NOMO-1 treated with DMSO at 0.1 percent for 48 hours (cell line): ENCODE results near the gene ALX3.

Experiments used
- DNase-seq: peaks from one replicate; lab custom pipeline; 2025; ENCODE audit not compliant: unreplicated experiment; lab: John Stamatoyannopoulos, UW

ALX3 gene

DNA sequence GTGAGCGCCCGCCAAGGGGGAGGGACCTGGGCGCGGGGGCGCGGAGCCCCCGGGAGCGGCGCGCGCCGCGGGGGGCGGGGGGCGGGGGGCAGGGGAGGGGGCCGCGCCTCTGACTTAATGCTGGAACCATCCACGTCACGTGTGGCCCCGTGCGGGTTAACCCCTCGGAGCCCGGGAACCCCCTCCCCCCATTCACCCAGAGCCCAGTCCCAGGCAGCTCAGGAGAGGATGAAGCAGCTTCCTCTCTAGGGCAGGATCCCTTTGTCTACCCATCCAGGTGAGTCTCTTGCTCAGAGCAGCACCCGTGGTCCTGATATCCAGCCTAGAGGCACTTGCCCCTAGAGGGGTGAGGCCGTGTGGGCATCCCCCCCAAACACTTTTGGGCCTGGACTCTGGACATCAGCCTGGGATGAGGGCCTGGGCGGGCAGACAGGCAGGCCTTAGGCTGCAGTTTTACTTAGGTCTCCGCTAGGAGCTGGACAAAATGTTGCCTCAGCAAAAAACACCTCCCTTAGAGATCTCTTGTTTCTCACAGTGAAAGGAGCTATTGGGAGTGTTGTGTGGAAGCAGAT, at the start of gene ALX3:
Gene ALX3, minus strand, starts transcription at position 2 of the 572 bp plus-strand sequence. CDS start 60 bp downstream, outside the sequence.
- DNase-seq, result no peak

DNA sequence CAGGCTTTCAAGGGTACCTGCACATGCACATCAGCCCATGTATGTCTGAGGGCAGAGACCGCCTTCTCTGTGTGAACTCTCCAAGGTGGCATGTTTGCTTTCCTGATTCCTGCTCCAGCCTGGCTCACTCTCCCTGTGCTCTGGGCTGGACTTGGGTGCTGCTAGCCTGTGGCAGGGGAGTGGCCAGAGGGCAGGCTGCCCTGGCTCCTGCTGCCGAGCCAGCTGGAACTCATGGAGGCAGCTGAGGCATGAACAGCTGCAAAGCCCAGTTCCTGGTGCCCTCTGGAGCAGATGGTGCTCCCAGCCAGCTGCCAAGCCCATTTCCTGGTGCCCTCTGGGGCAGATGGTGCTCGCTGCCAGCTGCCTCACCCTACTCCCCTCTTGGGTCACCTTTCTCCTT, 49.4 kb upstream of the ALX3 start:
- DNase-seq, result no peak

DNA sequence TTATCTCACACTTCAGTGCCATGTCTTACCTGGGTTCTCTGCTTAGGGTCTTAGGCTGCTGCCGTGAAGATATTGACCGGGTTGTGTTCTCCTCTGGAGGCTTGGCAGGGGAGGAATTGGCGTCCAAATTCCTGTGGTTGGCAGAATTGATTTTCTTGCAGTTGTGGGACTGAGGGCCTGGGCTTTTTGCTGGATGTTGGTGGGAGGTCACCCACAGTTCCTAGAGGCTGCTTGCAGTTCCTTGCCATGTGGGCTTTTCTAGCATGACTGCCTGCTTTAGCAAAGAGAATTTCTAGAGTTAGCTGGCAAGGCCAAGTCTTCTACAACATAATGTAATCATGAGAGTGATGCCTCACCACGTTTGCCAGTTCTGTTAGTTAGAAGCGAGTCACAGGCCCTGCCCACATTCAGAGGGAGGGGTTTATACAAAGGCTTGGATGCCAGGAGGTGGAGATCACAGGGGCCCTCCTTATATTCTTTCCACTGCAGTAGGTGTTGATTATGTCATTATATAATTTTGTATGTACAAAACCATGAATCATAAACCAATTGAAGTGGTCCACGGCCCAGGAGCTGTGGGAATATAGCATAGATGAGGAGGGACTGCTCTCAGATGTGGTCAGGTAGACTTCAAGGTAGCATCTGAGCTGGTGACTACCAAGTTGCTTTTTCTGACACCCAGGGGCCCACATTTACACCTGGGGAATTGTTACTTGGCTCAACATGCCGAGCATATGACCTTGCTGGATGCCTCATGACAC, 48.3 kb upstream of the ALX3 start:
- DNase-seq, result no peak

DNA sequence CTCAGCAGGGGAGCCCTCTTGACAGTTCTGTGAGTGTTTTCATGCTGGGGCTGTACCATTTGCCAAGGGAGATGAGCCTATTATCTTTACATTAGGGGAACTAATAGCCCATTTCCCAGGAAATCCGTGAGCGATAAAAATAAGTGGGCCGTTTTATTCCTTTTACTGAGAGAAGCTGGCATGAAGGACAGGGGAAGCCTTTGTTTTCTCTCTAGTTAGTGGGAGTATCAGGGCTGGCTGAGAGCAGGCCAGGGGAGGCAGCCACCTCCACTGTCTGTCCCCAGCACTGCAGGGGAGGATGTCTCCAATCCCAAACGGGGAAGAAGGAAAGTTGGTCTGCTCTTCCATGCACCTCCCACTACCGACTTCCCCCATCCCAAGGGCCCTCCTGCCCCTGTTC, 44.3 kb upstream of the ALX3 start:
- DNase-seq, result no peak

DNA sequence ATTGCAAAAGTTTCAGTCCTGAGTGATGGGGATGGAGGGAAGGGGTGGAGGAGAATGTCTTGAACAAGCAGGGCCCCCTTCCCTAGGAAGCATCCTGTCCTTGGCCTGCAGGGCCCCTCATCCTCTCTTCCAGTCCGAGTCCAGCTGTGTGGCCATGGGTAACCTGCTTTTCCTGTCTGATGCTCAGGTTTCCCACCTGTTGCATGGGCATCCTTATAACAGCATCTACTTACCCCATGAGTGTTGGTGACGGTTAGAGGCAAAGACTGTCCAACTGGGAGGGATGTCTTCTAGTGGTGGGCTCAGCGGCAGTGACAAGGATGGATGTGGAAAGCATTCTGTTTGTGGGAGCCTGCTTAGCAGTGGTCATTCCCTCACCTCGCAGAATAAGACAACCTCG, 43.7 kb upstream of the ALX3 start:
- DNase-seq, result no peak

DNA sequence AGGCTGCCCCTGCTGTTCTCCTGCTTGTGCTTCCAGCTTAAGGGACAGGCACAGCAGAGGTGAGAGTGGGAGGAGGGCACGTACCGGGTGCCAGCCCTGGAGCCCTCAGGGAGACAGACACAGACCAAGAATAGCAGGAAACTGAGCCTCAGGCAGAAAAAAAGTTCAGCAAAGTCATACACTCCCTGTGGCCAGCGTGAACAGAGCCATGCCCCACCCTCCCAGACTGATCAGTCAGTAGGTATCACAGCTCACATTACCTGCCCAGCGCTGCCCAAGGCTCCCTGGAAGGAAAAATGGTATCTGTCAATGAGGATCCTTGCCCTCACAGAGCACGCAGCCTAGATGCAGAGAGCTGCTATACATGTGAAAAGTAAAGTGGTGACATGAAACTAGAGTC, 43.1 kb upstream of the ALX3 start:
- DNase-seq, result no peak

DNA sequence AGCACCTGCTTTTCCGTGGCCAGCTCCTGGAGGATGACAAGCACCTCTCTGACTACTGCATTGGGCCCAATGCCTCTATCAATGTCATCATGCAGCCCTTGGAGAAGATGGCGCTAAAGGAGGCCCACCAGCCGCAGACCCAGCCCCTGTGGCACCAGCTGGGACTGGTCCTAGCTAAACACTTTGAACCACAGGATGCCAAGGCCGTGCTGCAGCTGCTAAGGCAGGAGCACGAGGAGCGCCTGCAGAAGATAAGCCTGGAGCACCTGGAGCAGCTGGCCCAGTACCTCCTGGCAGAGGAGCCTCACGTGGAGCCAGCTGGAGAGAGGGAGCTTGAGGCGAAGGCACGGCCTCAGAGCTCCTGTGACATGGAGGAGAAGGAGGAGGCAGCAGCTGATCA, 42.2 kb upstream of the ALX3 start:
- DNase-seq, result no peak

DNA sequence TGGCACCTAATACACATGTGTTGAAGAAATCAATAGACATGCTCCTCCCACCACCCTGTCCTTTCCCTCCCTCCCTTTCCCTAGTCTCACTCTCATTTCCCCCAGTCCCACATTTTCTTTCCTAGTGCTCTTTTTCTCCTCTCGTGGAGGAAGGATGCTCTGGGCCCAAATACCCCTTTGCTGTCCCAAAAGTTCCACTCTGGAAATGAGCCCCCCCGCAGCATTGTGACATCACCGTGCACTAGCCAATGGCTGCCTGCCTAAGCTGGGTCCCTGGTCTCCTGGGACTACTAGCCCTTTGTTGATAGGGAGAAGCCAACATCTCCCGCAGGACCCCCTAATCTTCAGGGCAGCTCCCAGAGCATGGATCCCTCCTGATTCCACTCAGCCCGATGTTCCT, 41.7 kb upstream of the ALX3 start, which contains the start of gene UBL4B:
Gene UBL4B, plus strand, starts transcription at position 301 of the 400 bp plus-strand sequence. Its CDS starts 92 bp downstream, at position 393.
- no peak for DNase-seq

DNA sequence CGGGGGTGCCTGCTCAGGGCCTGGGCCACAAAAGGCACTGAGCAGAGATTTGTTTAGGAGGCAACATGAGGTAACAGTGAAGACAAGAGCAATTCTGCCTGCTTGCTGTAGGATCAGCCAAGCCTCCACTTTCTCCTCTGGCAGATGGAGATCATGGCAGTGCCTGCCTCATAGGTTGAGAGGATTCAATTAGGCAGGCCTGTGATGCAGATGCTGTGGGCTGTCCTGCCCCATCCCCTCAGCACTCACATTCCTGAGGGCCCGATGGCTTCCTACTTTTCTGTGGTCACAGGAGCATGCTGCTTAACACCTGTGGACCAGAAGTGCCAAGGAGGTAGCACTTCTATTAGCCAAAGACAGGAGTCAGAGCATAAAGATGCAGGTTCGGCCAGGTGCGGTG, 40.6 kb upstream of the ALX3 start:
- DNase-seq, result no peak

DNA sequence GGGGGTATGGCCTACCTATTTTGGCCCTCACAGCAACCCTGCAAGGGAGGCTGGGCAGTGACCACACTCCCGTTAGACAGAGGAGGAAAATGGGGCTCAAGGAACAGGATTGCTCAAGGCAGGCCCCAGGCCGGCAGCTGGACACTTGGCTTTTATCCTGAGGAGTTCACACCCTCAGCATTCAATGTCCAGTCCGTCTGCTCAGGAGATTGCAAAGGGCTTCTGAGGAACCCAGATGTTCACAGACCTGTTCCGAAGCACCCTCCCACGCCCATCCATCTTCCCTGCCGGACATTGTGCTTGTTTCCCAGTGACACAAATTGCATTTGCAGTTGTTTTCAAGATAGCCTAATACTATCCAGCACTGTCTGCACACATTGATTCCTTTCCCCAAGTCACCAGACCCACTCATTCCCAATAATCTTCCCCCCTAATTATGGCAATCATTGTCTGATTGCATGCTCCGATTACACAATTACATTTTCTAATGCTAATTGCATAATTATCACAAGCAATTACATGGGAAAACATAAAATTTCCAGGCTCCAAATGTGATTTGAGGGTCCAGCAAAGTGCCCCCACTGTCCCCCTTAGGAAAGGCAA, 37.5 kb upstream of the ALX3 start:
- no peak for DNase-seq

DNA sequence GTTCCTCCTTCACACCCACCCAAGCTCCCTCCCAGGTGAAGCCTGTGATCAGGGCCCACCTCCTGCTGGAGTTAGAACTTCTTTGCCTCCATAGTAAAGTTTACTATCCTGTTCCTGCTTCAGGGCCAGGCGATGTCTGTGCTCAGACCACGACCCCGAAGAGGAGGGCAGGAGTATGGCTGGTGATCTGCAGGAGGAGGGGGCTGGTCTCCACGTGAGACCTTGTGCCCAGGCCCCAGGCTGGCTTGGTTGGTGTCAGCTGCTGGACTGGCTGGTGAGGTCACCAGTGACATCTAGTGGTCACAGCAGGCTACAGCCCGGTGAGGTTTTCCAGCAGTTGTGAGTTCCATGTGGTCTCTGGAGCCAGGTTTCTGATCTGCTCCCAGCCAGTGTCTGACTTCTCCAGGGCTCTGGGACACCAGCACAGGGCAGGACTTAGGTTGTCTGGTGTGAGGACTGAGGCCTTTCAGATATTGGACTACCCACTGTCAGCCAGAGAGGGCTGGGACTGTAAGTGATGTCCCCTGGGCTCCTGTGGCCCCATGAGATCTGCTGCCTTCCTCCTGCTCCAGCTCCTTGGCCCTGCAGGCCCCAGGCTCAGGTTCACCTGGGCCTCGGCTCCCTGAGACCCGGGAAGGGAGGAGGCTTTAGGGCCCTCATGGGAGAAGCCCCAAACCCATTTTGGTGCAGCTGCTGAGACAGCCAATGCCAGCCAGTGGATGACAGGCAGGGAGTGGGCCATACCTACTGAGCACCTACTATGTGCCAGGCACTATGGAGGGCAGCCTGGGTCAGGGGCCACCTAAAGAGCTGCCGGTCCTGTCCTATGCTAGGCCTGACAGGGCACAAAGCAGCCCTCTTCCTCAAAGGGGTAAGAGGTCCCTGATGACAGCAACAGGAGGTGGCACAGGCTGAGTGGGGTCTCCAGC, 35.8 kb upstream of the ALX3 start:
- DNase-seq, result peak; percentile 52

DNA sequence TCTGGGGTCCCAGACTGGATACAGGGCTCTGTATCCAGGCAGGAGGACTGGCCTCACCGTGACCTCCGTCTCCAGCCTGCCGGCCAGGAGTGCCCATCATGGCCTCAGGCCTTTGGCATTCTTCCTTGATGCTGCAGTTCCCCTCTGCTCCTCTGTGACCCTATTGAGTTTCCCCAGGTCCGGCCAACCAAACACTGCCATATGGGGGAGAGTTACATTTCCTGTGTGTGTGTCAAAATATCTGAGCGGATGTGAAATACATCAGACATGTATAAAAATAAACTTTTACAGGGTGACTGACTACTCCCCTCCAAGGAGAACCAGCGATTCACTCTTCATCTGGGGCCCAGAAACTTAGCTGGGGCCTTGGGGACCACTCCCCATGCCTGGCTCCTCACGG, 31.6 kb upstream of the ALX3 start:
- peak; percentile 50 for DNase-seq

DNA sequence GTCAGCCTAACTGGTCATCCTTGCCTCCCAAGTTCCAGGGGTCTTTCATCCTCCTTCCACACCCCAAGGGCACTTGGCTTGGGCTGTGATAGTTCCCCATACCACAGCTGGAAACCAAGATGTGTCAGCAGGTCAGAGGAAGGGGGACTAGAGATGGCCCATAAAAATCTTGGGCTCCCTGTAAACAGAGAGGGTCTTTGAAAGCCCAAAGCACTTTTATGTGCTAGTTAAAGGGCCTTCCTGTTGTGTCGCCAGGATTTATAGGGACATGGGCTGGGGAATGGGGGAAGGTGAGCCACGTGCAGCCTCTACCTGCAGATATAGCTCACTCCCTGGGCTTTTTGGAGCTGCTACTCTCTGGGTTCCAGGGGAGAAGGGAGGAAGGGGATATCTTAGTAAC, 29.9 kb upstream of the ALX3 start:
- DNase-seq, result no peak

DNA sequence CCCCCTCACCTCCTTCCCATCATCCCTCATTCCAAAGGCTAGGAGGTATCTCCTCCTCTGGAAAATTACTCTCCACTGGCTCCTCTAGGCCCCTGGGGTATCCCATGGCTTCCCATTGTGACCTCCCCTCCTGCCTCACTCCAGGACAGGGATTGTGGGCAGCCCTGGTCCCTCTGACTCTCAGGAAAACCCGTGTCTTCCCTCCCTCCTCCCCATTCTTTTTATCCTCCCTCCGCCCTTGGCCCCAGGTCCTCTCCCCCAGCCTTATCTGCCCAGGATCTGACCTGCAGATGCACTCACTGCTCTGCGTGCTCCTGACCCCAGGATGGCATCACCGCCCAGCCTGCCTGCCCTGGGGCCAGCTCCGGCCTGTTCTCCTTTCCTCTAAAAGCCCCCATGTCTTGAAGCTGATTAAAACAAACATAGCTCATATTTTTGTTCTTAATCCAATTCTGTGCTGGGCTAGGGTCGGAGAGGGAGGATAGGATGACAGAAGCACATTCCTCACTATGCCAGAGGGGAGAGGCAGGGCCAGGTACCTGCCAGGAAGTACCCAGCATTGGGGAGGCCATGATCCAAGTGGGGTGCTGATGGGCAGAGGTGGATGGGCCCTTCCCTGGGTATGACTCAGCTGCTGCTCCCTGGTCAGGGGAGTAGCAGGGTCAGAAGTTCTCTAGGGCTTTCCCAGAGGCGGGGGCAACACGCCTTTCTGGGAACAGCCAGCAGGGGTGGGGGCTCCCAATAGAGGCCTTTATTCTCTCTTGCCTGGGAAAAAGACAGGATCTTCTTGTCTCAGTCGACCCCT, 28.0 kb upstream of the ALX3 start:
- DNase-seq, result no peak

DNA sequence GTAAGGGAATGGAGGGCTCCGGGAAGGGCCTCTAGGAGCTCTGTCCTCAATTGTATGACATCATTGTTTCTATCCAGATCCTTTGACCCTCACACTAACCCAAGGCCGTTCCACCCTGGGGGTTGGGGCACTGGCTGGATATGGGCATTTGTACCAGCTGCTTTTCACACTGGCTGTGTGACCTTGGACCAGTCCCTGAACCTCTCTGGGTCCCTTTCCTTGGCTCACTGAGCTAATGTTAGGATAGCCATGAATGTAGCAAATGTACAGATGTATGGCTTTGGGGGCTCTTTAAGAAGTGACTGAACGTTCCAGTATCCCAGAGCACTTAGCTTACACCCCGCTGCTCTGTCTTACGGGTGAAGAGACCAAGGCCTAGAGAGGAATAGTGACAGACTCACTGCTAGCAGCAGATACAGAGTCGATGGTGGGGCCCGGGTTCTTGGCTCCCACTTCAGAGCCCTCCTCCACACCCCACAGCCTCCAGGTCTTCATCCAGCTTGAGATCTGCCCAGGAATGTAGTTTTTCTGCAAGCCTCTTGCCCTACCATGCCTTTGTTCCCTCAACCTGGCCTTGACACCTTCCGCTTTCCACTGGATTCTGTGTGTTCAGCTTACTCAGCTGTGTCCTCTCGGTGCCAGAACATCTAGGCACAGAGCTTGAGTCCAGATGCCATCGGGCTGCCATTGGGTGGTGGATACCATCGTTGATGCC, 27.2 kb upstream of the ALX3 start:
- no peak for DNase-seq

DNA sequence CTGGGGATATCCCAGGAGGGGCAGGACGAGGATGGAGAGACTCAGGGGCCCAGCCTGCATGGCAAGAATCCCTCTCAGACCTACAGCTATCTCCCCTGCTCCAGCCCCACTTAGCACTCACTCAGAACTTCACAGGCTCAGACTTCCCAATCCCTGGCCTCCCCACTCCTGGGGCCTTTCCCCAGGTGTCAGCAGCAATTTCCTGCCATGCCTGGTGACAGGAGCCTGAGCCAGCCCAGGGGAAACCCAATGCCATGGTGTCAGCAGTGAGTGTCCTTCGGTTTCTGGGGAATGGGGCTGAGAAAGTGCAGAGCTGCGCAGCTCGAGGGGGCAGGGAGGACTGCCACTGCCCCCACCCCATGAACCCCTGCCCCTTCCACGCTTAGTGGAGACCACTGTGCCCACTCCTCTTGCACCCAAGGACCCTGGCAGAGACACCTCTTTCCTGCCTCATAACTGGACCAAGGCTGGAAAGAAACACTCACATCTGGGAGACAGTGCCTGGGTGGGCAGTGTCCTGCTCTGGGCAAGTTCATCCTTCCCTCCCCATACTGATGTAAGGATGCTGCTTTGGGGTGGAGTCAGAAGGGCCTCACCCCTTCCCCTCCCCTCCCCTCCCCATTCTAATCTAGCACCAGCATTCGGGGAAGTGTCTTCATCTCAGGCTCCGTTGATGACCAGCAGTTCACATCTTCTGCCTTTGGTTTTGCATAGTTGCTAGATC, 24.6 kb upstream of the ALX3 start:
- DNase-seq, result no peak

DNA sequence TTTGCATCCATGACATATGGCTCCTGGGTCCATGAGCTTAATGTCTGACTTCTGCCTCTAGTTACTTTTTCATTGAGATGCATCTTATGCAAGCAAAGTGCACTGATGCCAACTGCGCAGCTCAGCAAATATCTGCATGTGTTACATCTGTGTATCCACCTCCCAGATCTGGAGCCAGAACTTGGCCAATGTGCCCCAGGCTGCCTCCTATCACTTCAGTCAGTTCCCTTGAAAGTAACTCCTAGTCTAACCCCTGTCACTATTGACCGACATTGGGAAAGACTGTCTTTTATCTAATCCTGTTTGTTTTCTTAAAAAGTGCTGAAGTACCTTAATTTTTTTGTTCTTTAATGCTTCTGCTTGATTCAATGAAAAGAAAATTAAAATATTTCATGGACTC, 22.5 kb upstream of the ALX3 start:
- DNase-seq, result no peak

DNA sequence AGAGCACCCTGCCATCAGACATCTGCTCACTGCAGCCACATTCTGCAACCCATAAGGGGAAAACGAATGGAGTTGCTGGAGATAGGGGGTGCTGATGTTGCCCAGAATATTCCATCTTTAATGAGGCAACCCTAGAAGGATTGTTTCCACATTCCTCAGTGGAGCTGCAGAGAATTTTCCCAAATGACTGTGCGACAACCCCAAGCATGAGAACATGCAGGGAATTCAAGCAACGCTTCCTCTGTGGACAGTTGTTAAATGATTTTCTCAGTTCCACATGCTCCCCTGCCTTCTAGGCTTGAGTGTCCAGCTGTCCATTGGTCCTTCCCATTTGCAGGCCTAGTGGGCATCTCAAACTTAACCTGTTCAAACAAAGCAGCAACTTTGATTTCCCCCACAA, 21.3 kb upstream of the ALX3 start:
- DNase-seq, result no peak

DNA sequence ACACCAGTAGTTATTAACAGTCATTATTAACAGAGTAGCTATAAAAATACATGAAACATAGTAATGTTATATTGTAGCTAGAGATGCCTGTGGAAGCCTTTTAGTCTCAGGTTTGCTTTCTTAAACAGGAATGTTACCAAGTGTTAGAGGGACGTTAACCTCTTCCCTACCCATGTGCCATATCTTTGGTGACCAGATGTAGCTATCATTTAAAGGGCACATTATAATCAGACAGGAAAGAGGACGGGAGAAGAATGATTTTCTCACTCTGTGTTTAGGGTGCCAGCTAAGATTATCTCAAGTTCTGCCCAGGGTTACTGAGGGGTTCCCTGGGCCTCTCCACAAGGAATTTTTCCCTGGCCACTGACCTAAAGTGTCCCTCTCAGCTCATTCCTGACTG, 20.9 kb upstream of the ALX3 start:
- DNase-seq, result no peak
